Pulmonary artery endothelial cell (primary cell): Measurements from ENCODE around the gene FZD10. TPM values are rescaled to one million over a fixed set of nuclear protein-coding genes. Genes with fewer than 3 reads are reported as not detected.

Experiments
- DNase-seq: peaks from one replicate; pipeline ENCODE4 v3.0.0-alpha.2; 2011; ENCODE audit warnings: low read depth, low spot score
- total RNA-seq: library from RNA; depleted of rRNA; stranded (reverse); fragments of >200 nt; gene quantifications from 2 replicates; pipeline ENCODE4 v1.2.3, GENCODE V29; 2014

Gene FZD10
- total RNA-seq, 1 donor from 2014 or later: not detected

GRCh38 chr12:130154276-130155070 is 7.8 kb upstream of the FZD10 start:
- DNase-seq: no peak

GRCh38 chr12:130155416-130156073 is 6.7 kb upstream of the FZD10 start:
- no peak for DNase-seq

- DNase-seq: no peak
Observed at GRCh38 chr12:130156652-130157275, 5.5 kb upstream of the FZD10 start.

- DNase-seq: no peak
Observed at GRCh38 chr12:130157998-130158753, 4.1 kb upstream of the FZD10 start.

- DNase-seq: no peak
Observed at GRCh38 chr12:130158754-130159059, 3.6 kb upstream of the FZD10 start.

- DNase-seq: no peak
Observed at GRCh38 chr12:130160306-130160705, 2.0 kb upstream of the FZD10 start.

- DNase-seq: no peak
Observed at GRCh38 chr12:130160711-130161231, 1.5 kb upstream of the FZD10 start.

GRCh38 chr12:130161261-130162243 is 712 bp upstream of the FZD10 start:
- no peak for DNase-seq

- no peak for DNase-seq
Observed at GRCh38 chr12:130162745-130163460, 639 bp downstream of the FZD10 start.

GRCh38 chr12:130163461-130164215 is 1.4 kb downstream of the FZD10 start:
- no peak for DNase-seq

GRCh38 chr12:130164216-130164542 is 1.9 kb downstream of the FZD10 start:
- DNase-seq: no peak

- no peak for DNase-seq
Observed at GRCh38 chr12:130164936-130165335, 2.7 kb downstream of the FZD10 start.

- no peak for DNase-seq
Observed at GRCh38 chr12:130166306-130166705, 4.0 kb downstream of the FZD10 start.

- no peak for DNase-seq
Observed at GRCh38 chr12:130167537-130167936, 5.3 kb downstream of the FZD10 start.

- no peak for DNase-seq
Observed at GRCh38 chr12:130169256-130169655, 7.0 kb downstream of the FZD10 start.

- DNase-seq: no peak
Observed at GRCh38 chr12:130169924-130170323, 7.7 kb downstream of the FZD10 start.

- no peak for DNase-seq
Observed at GRCh38 chr12:130170611-130171010, 8.3 kb downstream of the FZD10 start.

- no peak for DNase-seq
Observed at GRCh38 chr12:130177635-130178242, 15.5 kb downstream of the FZD10 start.

GRCh38 chr12:130178282-130178681 is 16.0 kb downstream of the FZD10 start:
- DNase-seq: no peak
